IMR-90 (cell line): ENCODE measurements around the gene SRPRA.

Source experiments
- CEBPB ChIP-seq: IDR thresholded peaks from 2 replicates; pipeline ENCODE4 v1.6.1; 2012; ENCODE audit warnings: low read depth, low read length, improper control_type of control experiment
- CHD1 ChIP-seq: IDR thresholded peaks from 2 replicates; pipeline ENCODE4 v1.6.1; 2012; ENCODE audit warnings: low read depth, low read length, improper control_type of control experiment
- CTCF ChIP-seq: conservative IDR thresholded peaks from 2 replicates; pipeline ENCODE4 v1.5.1; 2012; ENCODE audit warnings: mild to moderate bottlenecking, low read depth, low read length, improper control_type of control experiment
- POLR2A ChIP-seq: IDR thresholded peaks from 2 replicates; pipeline ENCODE4 v1.6.1; 2012; ENCODE audit warnings: mild to moderate bottlenecking, low read depth, low read length
- RAD21 ChIP-seq: IDR thresholded peaks from 2 replicates; pipeline ENCODE4 v1.6.1; 2012; ENCODE audit warnings: low read length, improper control_type of control experiment
- RFX5 ChIP-seq: IDR thresholded peaks from 2 replicates; pipeline ENCODE4 v1.8.0; 2012; ENCODE audit warnings: low read depth, mild to moderate bottlenecking, low read length, moderate library complexity

GRCh38 chr11:126305699-126306098 lies 37.0 kb upstream of the SRPRA start:
- TF ChIP-seq RAD21 (no peak), CHD1 (no peak), CTCF (no peak), RFX5 (no peak), POLR2A (no peak), CEBPB (no peak)
